ENCODE measurements around the gene CNNM4. TPM values are rescaled to one million over a fixed set of nuclear protein-coding genes. Genes with fewer than 3 reads are reported as not detected.

CNNM4 gene
- total RNA-seq (2022) = 23.2 and 28.3 TPM in 2 replicates
- percentile 58 among the genes with signal in this experiment for Bru-seq, nascent RNA
- percentile 64 among the genes with signal in this experiment for BruChase-seq, experiment 1, labeled RNA remaining after a 2-hour chase
- percentile 71 among the genes with signal in this experiment for BruChase-seq, experiment 2, labeled RNA remaining after a 6-hour chase
- long read RNA-seq, full-length matches to known transcripts = 24 of 36 reads
- long read RNA-seq, partial matches to known transcripts = 0 of 36 reads
- long read RNA-seq, other reads (novel, unspliced or antisense) = 12 of 36 reads

DNA sequence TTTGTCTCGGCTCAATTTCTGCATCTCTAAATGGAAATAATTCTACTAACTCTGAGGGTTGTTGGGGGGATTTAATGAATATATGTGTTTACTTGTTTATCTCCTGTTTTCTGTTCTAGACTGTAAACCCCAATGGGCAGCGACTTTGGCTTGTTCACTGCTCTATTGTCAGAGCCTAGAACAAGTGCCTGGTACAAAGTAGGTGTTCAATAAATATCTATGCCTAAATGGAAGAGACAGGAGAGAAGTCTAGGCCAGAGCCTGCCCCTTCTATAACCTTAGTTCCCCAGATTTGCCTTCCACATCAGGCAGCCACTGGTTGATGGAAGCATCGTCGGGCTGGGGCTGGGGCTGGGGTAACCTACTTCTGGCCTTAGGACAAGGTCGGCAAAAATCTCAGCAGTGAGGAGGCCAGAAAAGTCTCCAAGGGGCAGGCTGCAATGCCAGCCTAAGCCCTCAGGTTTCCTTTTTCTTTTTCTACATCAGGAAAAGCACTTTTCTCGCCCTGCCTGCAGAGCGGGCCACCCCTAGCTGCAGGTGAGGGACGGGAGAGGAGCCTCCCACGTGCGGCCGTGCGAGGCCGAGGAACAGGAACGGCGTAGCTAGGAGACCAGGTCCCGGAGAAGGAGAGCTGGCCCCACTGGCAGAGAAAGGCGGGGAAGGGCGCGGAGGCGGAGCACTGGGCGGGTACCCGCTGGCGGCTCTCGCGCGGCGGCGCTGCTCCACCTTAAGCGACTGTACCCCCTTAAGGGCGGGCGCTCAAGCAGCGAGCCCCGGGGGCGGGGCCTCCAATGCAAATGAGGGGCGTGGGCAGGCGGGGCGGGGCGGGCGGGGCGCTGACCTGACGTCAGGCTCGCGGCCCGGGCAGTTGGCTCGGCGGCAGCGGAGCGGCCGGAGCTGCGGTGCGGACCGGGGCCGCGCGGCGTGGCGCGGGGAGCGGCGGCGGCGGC is at the start of gene CNNM4:
TSS of gene CNNM4 (plus strand) at position 867 of the 950 bp plus-strand sequence. CDS start 98 bp downstream, outside the sequence.
- peak within 1 kb of the TSS; percentile 76 for H3K4me3 Mint-ChIP-seq (ENCODE audit: unreplicated experiment)
- CTCF ChIA-PET = interaction anchor here (0.6 to 1.6 kb wide), 18 partner anchors 14 to 425 kb away, joined by 3 to 12 read pairs (median 5); partner anchors contain the start of genes ANKRD39, CNNM3 and NCAPH
- Histone ChIP-seq H3K4me1 (peaks cover 33% of the 10 kb centered on the region), H3K36me3 (ENCODE audit: control insufficient read depth, insufficient read depth, low read length) (peaks cover under 1% of the 10 kb centered on the region; the same call in 1 of the 2 replicates), H3K27me3 (replicated peaks; ENCODE audit: control insufficient read depth, insufficient read depth, low read length) (no peaks in the 10 kb centered on the region), H3K9me3 (no peaks in the 10 kb centered on the region), H3K4me3 (ENCODE audit: low read depth, low read length) (peak within 1 kb of the TSS; percentile 91)
- no peaks in the 10 kb centered on the region for H3K9me3 Mint-ChIP-seq (ENCODE audit: unreplicated experiment)
- BruUV-seq (replicated peaks) = no TSS peak
- H3K4me1 Mint-ChIP-seq (ENCODE audit: low read depth, unreplicated experiment) = peaks cover 29% of the 10 kb centered on the region
- H3K36me3 Mint-ChIP-seq (ENCODE audit: insufficient read depth, unreplicated experiment) = peaks cover 10% of the 10 kb centered on the region
- H3K27ac Mint-ChIP-seq (ENCODE audit: unreplicated experiment) = peak within 1 kb of the TSS; percentile 77
- intact Hi-C loops (cut with micrococcal nuclease; ENCODE audit: unreplicated experiment) = loop anchor here (1.0 to 5.0 kb wide), 4 partner anchors 20 to 122 kb away; partner anchors contain the start of genes KANSL3 and LMAN2L
- TF ChIP-seq, protein P1, sequence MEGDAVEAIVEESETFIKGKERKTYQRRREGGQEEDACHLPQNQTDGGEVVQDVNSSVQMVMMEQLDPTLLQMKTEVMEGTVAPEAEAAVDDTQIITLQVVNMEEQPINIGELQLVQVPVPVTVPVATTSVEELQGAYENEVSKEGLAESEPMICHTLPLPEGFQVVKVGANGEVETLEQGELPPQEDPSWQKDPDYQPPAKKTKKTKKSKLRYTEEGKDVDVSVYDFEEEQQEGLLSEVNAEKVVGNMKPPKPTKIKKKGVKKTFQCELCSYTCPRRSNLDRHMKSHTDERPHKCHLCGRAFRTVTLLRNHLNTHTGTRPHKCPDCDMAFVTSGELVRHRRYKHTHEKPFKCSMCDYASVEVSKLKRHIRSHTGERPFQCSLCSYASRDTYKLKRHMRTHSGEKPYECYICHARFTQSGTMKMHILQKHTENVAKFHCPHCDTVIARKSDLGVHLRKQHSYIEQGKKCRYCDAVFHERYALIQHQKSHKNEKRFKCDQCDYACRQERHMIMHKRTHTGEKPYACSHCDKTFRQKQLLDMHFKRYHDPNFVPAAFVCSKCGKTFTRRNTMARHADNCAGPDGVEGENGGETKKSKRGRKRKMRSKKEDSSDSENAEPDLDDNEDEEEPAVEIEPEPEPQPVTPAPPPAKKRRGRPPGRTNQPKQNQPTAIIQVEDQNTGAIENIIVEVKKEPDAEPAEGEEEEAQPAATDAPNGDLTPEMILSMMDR (IDR thresholded peaks at IDR 0.05; ENCODE audit: insufficient read depth in 1 of 2, low read depth in 1 of 2, low read length in 1 of 2, severe bottlenecking in 1 of 2, unreplicated experiment in 1 of 2) = peak in 1 of 2 experiments; percentile 37
- H3K27me3 Mint-ChIP-seq (ENCODE audit: insufficient read depth, unreplicated experiment) = no peaks in the 10 kb centered on the region
- POLR2A ChIA-PET = interaction anchor here (0.6 to 1.5 kb wide), 14 partner anchors 11 to 514 kb away, joined by 3 to 12 read pairs (median 5); partner anchors contain the start of gene CNNM3
- peak; percentile 96 for DNase-seq

DNA sequence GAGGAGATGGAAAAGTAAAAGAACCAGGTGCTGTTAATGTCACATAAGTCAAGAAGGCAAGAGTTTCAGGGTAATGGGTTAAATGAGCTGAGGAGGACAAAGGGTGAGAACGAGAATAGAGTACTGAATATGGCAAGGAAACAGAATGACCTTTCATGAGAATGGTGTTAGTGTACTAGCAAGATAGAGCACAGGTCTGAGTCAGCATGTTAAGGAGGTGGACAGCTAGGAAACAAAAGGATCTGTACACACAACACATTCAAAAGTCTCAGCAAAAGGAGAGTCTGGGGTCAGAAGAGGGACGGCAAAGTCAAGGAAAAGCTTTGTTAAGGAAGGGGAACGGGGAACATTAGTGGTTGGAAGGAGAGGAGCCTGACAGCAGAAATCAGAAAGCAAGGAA is 49.7 kb upstream of the CNNM4 start:
- CTCF ChIA-PET = no interaction called here
- Mint-ChIP-seq H3K4me1 (ENCODE audit: low read depth, unreplicated experiment) (no peaks in the 10 kb centered on the region), H3K36me3 (ENCODE audit: insufficient read depth, unreplicated experiment) (peaks cover 18% of the 10 kb centered on the region), H3K9me3 (ENCODE audit: unreplicated experiment) (no peaks in the 10 kb centered on the region), H3K27me3 (ENCODE audit: insufficient read depth, unreplicated experiment) (no peaks in the 10 kb centered on the region), H3K4me3 (ENCODE audit: unreplicated experiment) (no peak overlapping the region), H3K27ac (ENCODE audit: unreplicated experiment) (no peak overlapping the region)
- POLR2A ChIA-PET = no interaction called here
- Histone ChIP-seq H3K27me3 (replicated peaks; ENCODE audit: control insufficient read depth, insufficient read depth, low read length) (no peaks in the 10 kb centered on the region), H3K4me1 (no peaks in the 10 kb centered on the region), H3K4me3 (ENCODE audit: low read depth, low read length) (no peak overlapping the region), H3K36me3 (ENCODE audit: control insufficient read depth, insufficient read depth, low read length) (peaks cover 2% of the 10 kb centered on the region), H3K9me3 (no peaks in the 10 kb centered on the region)
- BruUV-seq (replicated peaks) = no TSS peak
- intact Hi-C loops (cut with micrococcal nuclease; ENCODE audit: unreplicated experiment) = no loop called here
- DNase-seq = no peak
- TF ChIP-seq, protein P1 (IDR thresholded peaks at IDR 0.05; ENCODE audit: insufficient read depth in 1 of 2, low read depth in 1 of 2, low read length in 1 of 2, severe bottlenecking in 1 of 2, unreplicated experiment in 1 of 2) = no peak

DNA sequence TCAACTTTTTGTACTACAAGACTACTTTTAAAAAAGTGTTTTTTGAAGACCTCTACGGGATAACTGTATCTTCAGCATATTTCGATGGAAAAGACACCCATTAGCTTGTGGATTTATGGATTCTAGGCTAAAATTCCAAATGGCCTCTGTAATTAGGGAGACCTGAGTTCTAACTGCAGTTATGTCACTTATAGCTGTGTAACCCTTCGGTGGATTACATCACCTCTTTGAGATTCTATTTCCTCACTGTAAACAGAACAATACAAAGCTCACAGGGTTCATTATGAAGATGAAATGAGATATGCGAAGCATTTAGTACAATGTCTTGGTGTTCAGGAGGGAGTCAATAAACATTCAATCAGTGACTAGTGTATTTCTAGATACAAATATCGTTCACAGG is 45.0 kb upstream of the CNNM4 start:
- BruUV-seq (replicated peaks) = no TSS peak
- H3K4me1 Mint-ChIP-seq (ENCODE audit: low read depth, unreplicated experiment) = no peaks in the 10 kb centered on the region
- CTCF ChIA-PET = interaction anchor here (0.5 to 1.5 kb wide), 3 partner anchors 45 to 142 kb away, joined by 3 to 5 read pairs (median 3); partner anchors contain the start of genes ANKRD39 and CNNM4
- no peaks in the 10 kb centered on the region for H3K9me3 Mint-ChIP-seq (ENCODE audit: unreplicated experiment)
- intact Hi-C loops (cut with micrococcal nuclease; ENCODE audit: unreplicated experiment) = no loop called here
- H3K4me3 ChIP-seq (ENCODE audit: low read depth, low read length) = no peak overlapping the region
- H3K36me3 ChIP-seq (ENCODE audit: control insufficient read depth, insufficient read depth, low read length) = no peaks in the 10 kb centered on the region; the same call in 1 of the 2 replicates
- H3K4me1 ChIP-seq = no peaks in the 10 kb centered on the region
- DNase-seq = no peak
- no peaks in the 10 kb centered on the region for H3K9me3 ChIP-seq
- no peak overlapping the region for H3K27ac Mint-ChIP-seq (ENCODE audit: unreplicated experiment)
- H3K4me3 Mint-ChIP-seq (ENCODE audit: unreplicated experiment) = no peak overlapping the region
- POLR2A ChIA-PET = interaction anchor here (0.5 to 0.6 kb wide), 2 partner anchors 45 to 302 kb away, joined by 3 to 11 read pairs; no protein-coding TSS in a partner anchor
- TF ChIP-seq, protein P1 (IDR thresholded peaks at IDR 0.05; ENCODE audit: insufficient read depth in 1 of 2, low read depth in 1 of 2, low read length in 1 of 2, severe bottlenecking in 1 of 2, unreplicated experiment in 1 of 2) = no peak
- peaks cover 17% of the 10 kb centered on the region for H3K36me3 Mint-ChIP-seq (ENCODE audit: insufficient read depth, unreplicated experiment)
- no peaks in the 10 kb centered on the region for H3K27me3 ChIP-seq (replicated peaks; ENCODE audit: control insufficient read depth, insufficient read depth, low read length)
- H3K27me3 Mint-ChIP-seq (ENCODE audit: insufficient read depth, unreplicated experiment) = no peaks in the 10 kb centered on the region
